ENCODE data around the gene ZDHHC19. TPM values are rescaled to one million over a fixed set of nuclear protein-coding genes. Genes with fewer than 3 reads are reported as not detected.
"Not testable (repeated sequence)": the region's sequence is repeated elsewhere in the genome, so short reads cannot be mapped to it uniquely, and the experiment has no call there.

The ZDHHC19 gene, protein sequence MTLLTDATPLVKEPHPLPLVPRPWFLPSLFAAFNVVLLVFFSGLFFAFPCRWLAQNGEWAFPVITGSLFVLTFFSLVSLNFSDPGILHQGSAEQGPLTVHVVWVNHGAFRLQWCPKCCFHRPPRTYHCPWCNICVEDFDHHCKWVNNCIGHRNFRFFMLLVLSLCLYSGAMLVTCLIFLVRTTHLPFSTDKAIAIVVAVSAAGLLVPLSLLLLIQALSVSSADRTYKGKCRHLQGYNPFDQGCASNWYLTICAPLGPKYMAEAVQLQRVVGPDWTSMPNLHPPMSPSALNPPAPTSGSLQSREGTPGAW
- total RNA-seq (2014; rRNA removed; shearing (Covaris generic)), result not detected in 2 replicates

DNA sequence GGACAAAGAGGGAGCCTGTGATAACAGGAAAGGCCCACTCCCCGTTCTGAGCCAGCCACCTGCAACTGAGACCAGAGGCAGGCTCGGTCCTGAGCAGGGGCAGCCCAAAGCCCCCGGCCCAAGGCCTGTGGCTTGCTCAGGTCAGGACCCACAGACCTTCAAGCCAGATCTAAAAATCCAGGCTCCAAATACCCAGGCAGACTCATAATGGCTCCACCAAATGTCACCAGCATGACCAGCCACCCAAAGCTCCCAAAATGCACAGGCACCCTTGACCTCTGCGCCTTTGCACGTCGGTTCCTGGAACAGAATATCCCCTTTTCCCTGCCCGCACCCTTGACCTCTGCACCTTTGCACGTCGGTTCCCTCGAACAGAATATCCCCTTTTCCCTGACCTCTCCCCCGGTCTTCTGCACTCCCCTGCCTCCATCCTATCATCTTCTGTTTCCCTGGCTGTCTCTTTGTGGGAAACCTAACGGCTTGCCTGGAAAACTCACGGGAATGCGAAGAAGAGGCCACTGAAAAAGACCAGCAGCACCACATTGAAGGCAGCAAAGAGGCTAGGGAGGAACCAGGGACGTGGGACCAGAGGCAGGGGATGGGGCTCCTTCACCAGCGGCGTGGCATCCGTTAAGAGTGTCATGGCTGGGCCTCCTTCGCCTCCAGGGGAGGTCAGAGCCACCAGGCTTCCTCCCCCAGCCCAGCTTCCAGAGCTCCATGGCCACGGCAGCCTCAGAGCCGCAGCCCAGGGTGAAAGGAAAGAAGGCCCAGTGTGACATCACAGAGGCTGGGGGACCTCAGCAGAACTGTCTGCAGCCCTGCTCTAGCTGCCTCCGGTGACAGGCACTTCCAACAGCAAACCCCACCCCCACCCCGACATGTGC lies at the start of gene ZDHHC19:
TSS of gene ZDHHC19 (minus strand) at position 728 of the 884 bp plus-strand sequence. CDS start at position 643, 85 bp downstream.
- DNase-seq (ENCODE audit: low read depth), result no peak

DNA sequence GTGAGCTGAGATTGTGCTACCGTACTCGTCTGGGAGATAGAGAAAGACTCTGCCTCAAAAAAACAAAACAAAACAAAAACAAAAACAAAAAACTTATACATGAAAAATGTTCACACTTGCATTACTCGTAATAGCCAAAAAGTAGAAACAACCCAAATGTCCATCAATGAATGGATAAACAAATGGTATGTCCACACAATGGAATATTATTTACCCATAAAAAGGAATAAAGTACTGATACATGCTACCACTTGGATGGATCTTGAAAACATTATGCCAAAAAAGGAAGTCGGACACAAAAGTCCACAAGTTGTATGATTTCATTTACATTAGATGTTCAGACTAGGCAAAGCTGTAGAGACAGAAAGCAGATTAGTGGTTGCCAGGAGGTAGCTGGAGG lies 49.6 kb upstream of the ZDHHC19 start:
- DNase-seq (ENCODE audit: low read depth), result no peak

DNA sequence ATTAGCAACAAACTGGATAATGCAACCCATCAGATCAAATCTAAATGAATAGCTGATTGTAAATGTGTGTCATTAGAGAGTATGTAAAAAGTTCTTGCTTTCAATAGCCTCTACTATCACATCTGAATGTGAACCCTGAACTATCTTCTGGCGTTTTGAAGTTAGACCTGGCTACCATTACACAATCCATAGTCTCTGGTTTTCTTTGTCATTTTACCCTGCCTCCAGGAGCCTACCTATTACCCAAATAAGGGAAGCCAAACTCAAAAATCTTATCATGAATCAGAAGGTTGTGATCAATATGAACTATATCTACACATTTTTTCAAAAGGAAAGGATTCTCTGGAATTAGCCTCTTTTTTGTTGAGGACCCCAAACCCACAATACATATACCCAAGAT lies 44.6 kb upstream of the ZDHHC19 start:
- no peak for DNase-seq (ENCODE audit: low read depth)

DNA sequence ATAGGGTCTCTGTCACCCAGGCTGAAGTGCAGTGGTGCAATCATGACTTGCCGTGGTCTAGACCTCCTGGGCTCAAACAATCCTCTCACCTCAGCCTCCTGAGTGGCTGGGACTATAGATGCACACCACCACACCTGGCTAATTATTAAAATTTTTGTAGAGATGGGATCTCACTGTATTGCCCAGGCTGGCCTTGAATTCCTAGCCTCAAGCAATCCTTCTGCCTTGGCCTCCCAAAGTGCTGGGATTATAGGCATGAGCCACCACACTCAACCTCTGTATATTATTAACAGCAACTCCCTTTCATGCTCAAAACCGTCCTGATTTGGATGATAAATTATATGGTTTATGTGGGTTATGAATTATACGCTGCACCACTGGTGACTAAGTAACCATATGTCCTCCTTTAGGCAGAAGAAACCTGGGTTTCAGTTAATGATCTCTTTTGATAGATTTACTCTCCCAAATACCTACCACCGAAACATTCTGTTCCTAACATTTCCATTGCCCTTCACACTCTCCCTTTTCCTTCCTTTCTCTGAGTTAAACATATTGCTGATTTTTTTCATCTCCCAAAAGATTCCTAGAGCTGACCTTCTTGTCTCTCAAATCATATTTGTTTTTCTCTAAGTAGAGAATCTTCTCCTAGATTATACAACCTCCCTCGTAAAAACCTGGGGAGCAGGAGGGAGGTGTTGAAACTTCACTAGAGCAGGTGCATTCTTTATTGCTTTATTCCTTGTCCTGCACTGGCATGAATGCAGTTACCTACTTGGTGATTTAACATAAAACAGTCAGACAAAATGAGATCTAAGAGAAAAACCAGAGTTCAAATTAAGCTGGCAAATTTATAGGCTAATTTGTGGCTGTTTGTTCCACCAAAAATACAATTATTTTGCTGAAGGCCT lies 43.4 kb upstream of the ZDHHC19 start:
- DNase-seq (ENCODE audit: low read depth), result no peak

DNA sequence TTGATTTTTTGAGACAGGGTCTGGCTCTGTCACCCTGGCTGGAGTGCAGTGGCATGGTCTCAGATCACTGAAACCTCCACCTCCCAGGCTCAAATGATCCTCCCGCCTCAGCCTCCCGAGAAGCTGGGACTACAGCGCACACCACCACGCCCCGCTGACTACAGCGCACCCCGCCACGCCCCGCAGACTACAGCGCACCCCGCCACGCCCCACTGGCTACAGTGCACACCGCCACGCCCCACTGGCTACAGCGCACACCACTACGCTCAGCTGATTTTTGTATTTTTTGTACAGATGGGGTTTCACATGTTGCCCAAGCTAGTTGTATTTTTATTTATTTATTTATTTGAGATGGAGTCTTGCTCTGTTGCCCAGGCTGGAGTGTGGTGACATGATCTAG lies 40.7 kb upstream of the ZDHHC19 start:
- no peak for DNase-seq (ENCODE audit: low read depth)

DNA sequence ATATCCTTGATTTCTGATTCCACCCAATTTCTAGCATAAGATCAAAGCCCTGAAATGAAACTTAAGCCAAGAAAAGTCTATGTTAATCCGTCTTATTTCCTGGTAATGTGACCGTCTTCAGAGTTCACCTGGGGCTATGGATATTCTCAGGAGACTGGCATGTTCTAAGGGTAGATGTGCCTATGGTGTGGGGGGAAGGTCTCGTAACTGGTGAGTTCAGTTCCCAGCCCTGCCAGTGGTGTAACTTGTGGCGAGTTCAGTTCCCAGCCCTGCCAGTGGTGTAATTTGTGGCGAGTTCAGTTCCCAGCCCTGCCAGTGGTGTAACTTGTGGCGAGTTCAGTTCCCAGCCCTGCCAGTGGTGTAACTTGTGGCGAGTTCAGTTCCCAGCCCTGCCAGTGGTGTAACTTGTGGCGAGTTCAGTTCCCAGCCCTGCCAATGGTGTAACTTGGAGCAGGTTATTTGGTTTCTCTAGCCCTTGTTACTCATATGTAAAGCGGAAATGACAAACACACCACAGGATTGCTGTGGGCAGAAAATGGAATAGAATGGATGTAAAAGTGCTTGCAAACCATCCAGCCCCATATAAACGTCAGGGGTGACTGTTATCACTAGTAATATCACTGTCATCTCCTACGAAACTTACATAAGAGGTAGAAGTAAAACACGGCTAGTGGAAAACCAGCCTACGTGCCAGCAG lies 35.6 kb upstream of the ZDHHC19 start:
- DNase-seq (ENCODE audit: low read depth), result peak; percentile 93

DNA sequence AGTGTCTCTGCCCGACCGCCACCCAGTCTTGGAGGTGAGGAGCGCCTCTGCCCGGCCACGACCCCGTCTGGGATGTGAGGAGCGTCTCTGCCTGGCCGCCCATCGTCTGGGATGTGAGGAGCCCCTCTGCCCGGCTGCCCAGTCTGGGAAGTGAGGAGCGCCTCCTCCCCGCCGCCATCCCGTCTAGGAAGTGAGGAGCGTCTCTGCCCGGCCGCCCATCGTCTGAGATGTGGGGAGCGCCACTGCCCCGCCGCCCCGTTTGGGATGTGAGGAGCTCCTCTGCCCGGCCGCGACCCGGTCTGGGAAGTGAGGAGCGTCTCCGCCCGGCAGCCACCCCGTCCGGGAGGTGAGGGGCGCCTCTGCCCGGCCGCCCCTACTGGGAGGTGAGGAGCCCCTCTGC lies 33.0 kb upstream of the ZDHHC19 start:
- DNase-seq (ENCODE audit: low read depth), result not testable (repeated sequence)

DNA sequence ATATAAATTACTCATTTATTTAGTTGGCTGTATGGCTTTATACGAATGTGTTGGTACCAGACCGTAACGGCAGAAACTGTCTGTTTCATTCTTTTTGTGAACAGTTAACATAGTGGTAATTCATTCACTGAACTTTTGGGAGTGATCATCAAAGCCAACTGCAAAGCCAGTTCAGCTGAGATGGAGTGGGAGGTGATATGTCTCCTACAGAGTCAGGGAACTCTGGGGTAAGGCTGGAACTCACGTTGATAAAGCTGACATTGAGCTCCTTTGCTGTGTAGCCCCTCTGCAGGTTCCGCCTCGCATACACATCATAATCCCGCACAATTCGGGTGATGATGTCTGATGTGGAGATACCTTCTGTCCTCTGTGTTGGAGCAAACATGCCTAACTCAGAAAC lies 30.5 kb upstream of the ZDHHC19 start:
- no peak for DNase-seq (ENCODE audit: low read depth)

DNA sequence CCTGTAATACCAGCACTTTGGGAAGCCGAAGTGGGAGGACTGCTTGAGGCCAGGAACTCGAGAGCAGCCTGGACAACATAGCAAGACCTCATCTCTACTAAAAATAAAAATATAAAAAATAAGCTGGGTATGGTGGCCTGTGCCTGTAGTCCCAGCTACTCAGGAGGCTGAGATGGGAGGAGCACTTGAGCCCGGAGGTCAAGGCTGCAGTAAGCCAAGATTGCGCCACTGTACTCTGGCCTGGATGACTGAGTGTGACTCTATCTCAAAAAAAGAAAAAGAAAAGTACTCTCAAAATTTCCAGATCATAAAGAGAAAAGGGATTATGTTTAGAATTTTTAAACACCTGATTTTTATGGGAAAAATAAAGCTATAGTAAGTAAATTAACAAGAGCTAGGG lies 29.2 kb upstream of the ZDHHC19 start:
- no peak for DNase-seq (ENCODE audit: low read depth)

DNA sequence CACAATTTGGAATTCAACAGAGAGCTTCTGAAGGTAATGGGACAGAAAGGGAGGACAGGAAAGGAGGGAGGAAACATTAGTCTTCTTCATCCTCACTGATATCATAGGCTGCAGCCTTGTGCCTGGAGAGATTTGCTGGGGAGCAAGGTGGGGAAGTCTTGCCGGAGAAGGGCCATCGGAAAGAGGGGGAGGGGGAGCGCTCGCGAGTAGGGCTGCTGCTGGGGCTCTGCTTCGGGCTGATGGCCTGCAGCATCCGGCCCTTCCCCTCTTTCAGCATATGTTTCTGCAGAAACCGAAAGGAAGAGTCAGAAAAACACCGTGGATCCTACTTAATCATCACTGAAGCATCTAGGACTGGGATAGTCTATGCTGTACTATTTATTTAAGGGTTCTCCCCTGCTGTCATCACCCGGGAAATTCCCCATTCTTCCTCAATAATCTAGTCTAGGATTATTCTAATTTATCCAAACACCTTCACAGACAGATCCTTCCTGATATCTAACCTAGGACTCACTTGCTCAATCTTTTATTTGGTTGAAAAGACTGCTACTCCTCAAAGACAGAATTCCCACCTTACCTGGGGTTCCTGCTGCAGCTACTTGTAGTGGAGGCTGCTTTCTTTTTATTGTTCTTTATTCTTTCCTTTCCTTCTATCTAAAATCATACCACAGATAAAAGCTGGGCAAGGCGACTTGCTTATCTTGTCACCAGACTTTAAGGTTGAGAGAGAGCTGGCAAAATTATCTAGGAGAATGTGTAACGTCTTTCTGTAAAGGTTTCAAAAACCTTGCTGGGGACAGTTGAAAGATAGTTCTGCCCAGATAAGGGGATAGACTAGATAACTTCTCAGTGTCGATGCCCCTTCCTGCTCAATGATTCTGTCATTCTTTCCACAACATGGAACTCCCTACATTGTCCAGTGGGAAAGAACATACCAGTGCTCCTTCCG lies 27.7 kb upstream of the ZDHHC19 start:
- no peak for DNase-seq (ENCODE audit: low read depth)

DNA sequence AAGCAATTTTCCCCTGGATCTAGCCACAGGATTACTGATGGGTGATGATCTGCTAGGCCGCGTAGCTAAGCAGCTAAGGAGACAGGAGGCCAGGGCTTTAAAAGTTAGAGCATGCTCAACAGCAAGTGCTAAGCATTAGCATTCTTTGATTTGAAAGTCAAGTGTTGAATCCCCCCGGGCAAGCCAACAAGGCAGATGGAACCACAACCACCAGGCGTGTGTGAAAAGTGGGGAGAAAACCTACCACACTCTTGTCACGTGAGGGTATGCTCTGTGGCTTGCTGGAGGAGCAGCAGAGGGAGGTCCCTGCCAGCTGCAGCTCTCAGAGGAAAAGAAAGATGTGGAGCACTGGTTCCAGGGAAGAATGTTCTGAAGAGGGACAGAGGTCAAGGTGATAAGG lies 26.0 kb upstream of the ZDHHC19 start:
- DNase-seq (ENCODE audit: low read depth), result no peak

DNA sequence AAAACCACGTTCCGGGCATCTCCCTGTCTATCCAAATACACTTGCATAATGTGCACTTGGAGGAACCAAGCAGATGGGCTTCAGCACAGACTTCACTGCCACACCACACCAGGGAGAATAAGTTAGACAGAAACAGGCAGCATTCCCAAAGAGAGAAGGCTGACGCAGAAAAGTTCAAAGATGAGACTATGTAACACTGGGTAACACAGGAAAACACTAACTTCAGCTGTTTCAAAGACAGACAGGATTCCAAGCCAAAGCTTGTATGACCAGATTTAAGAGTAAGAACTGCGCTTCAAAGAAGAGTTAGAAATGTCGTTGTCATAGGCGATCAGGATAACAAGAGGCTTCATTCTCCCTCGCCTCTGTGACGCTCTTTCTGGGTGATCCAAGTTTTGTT lies 25.0 kb upstream of the ZDHHC19 start:
- no peak for DNase-seq (ENCODE audit: low read depth)

DNA sequence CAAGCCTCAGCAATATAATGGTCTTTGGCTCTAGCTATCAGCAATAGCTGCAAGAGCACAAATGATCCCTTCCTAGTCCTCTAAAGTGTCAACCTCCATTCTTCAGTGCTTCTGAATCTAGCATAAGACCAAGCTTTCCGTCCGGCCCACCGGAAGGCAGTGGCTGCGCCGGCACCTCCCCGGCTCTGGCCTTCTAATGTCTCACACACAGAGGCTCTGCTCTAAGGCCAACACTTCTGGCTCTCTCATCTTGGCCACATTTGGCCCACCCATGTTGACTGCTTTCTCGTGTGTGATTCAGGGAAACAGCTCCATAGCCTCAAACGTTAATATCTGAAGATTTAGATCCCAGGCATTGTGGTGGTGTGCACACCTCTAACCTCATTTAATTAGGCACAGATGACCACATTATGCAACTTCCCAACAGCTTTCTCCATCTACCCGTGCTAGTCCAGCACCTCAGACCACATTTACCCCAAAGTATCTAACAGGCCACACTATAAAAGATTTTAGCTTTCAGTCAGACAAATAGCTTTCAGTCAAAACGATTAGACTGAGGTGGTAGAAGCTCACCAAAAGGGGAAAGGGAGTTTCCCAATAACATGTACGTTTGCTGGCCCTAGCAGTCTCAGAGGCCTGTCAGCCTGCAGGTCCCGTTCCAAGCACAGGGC lies 24.4 kb upstream of the ZDHHC19 start:
- no peak for DNase-seq (ENCODE audit: low read depth)

DNA sequence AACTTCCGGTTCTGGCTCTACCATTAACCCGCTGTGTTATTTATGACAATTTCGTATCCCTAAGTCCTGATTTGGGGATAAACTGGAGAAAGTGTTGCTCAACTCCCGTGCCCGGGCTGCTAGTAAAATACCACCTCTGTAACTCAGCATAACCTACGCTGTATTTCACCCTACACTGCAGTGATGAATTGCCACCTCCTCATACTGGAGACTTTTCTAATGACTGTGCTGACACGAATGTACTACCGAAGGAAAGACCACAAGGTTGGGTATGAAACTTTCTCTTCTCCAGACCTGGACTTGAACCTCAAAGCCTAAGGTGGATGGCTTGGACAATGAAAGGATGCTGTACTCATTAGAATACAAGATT lies 21.7 kb upstream of the ZDHHC19 start:
- no peak for DNase-seq (ENCODE audit: low read depth)

DNA sequence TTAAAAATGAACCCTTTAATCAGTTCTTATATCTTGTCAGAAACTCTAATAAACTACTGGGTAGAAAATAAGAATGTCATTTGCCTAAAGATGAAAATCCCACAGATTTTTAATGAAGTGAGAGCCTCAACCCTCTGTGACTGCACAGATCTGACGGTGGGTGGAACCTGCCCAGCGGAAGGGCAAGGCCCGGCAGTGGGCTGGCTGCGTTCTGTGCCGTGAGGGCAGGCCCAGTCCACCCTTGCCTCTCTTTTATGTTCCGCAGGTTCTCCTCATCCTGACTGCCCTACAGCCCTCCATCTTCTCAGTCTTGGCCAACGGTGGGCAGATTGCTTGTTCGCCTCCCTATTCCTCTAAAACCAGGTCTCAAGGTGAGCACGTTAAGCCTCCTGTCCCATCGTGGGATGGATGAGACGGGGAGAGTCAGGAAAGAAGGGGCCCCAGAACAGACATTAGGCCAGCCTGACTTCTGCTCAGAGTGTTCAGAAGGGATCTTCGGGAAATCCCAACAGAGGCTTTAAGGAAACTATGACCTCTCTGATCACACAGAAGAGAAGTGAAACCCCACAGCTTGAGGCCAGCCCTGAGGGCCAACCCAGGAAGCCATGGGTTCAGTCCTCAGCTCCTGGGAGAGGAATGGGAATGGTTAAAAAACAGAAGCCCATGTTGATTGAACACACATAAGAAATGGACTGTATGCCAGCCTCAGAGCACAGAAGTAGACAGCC lies 21.1 kb upstream of the ZDHHC19 start:
- no peak for DNase-seq (ENCODE audit: low read depth)

DNA sequence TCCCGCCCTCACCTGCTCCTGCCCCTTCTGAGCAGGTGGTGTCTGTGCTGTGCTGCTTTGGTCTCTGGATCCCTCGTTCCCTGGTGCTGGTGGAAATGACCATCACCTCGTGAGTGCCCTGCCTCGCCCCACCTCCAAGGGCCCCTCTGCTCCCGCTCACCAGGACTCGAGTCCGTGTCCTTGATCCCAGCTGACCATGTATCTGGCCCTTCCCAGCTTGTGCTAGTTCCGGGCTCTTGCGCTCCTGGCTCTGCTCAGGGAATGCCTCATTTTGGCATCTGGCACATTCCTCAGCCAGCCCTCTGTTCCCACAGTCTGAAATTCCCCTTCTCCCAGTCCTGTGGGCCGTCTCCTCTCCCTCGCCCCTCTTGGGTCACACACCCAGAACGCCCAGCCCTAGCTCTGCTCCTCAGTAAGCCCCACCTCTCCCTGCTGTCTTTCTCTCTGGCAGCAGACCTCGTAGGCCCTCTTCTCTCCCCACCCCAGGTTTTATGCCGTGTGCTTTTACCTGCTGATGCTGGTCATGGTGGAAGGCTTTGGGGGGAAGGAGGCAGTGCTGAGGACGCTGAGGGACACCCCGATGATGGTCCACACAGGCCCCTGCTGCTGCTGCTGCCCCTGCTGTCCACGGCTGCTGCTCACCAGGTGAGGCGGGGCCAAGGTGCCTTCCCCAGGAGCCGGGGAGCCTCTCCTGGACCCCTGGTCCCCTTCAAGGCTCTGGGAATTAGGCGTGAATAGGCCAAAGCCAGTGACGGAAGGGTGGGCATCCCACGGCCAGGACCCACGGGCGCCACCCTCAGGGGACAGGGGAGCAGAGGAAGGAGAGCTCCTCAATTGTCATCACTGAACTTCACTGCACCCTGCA lies 16.7 kb upstream of the ZDHHC19 start:
- no peak for DNase-seq (ENCODE audit: low read depth)

DNA sequence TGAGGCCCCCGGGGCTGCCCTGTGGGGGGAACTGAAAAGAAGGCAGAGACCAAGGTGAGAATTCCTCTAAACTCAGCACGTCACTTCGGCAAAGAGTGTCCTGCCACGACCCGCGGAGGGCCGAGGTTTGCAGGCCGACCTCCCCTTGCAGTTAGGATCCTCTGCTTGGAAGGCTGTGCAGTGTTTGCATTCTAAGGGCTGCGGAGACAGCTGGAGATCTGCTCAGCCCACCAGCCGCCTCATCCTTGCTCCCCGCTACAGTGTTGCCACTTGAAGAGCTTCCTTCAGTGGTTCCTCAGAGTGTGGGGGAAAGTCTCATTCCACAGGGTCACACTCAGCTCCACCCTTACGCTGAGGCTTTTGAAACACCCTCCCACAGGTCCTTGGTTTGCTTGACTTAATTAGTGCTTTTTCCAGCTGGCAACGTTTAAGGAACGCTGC lies 15.9 kb upstream of the ZDHHC19 start:
- no peak for DNase-seq (ENCODE audit: low read depth)

DNA sequence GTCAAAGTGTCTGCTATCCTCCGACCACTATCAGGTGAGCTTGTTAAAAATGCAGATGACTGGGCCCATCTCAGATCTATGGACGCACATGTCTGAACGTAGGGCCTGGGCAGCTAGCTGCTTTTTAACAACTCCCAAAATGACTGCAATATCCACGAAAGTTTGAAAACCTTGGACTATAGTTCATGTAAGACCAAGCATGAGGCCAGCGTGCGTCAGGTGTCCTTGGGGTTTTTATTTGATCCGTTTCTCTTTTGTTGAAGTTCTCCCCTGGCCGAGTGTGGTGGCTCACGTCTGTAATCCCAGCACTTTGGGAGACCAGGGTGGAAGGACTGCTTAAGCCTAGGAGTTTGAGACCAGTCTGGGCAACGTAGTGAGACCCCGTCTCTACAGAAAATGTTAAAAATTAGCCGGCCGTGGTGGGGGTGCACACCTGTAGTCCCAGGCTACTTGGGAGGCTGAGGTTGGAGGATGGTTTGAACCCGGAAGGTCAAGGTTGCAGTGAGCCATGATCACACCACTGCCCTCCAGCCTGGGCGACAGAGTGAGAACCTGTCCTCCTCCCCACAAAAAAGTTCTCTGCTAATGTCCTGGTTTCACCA lies 14.7 kb upstream of the ZDHHC19 start:
- no peak for DNase-seq (ENCODE audit: low read depth)

All from Daoy (cell line).